ENCODE results near the gene MAP3K7.

Gene MAP3K7

DNA sequence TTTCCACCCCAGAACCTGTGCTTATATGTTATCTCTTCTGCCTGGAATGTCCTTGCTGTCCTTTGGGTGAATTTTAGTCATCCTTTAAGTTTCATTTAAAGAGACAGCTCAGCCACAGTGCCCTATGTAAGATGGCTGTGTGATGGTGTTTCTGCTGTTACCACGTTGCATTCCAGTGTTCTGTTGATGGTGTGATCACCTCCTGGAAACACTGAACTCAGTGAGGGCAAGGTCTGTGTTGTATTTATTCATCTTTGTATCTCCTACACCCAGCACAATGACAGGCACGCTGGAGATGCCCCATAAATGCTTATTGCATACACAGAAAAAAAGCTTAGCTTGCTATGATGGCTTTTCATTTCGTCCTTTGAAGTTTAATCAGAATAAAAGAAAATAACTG, 102.5 kb downstream of the MAP3K7 start:
- DNase-seq (ENCODE audit: low read depth in 2 of 2), result no peak

DNA sequence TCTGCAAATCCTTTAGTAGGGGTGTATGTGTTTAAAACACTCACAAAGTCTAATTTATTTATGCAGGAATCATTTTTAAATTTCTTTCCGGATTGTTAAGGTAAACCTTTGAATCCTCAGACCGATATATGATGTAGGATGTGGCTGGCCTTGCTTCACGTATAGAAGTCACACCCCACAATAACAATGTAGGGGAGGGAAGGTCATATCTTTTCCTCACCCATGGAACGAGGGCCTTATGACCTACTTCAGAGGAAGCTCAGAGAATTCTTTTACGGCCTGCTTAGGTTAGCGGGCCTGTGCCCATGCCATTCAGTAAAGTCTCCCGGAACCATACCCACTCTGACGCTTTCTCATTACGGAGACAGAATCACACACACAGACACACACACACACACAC, 102.9 kb downstream of the MAP3K7 start:
- no peak for DNase-seq (ENCODE audit: low read depth in 2 of 2)

DNA sequence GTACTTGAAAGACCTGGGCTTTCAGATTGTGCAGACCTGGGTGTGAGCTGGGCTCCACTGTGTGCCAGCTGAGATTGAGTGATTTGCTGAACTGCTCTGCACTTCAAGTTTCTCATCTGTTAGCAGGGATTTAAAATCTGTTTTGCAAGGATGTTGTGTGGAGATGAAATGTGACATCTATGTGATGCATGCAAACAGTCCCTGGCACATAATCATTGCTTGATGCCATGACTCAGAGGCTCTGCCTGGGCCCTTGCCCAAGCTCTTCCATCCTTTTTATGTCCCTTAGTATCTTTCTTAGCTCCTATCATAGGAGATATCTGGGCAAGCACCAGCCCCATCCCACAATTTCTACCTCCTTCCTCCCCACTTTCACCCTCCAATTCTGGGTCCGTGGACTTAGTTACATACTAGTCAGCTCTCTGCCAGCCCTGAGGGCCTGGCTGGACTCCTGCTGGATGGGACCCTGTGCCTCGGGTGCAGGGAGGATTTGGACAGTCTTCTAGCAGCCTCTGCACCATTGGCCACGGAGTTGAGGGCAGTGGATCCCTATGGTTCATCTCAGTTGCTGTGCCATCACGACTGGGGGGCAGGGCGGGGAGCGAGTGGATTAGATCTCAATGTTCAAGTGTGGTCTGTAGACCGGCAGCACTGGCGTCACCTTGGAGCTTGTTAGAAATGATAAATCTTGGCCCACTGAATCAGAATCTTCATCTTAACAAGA, 103.6 kb downstream of the MAP3K7 start:
- DNase-seq (ENCODE audit: low read depth in 2 of 2), result no peak

DNA sequence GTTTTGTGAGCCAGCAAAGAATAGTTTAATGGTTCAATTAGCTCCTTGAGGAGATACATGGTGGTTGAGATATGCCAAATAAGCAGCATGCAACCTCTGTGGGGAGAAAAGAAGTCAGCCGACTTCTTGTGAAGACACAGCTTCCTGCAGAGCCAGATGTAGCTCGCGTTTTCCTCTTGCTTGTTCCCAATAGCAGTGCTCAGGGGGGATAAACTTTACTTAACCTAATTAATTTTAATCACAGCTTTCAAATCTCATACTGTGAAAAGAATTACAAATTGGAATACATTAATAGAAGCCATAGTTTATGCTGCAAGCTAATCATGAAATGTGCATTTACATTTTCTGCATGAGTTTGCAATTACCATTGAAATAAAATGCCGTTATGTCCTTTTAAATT, 106.2 kb downstream of the MAP3K7 start:
- no peak for DNase-seq (ENCODE audit: low read depth in 2 of 2)

DNA sequence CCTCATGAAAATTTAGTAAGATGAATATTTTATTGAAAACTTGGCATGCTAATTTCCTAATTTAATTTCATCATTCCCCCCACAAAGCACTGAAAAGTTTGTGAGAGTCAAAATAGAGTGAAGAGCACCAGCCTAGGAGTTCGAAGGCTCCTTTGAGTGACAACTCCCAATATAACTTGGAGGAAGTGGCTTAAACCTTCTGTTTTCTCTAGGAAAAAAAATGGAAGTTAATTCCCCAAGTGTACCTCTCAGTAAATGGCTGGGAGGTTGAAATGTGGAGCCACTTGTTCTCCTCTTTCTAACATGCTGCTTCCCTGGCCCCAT, 107.3 kb downstream of the MAP3K7 start:
- no peak for DNase-seq (ENCODE audit: low read depth in 2 of 2)

DNA sequence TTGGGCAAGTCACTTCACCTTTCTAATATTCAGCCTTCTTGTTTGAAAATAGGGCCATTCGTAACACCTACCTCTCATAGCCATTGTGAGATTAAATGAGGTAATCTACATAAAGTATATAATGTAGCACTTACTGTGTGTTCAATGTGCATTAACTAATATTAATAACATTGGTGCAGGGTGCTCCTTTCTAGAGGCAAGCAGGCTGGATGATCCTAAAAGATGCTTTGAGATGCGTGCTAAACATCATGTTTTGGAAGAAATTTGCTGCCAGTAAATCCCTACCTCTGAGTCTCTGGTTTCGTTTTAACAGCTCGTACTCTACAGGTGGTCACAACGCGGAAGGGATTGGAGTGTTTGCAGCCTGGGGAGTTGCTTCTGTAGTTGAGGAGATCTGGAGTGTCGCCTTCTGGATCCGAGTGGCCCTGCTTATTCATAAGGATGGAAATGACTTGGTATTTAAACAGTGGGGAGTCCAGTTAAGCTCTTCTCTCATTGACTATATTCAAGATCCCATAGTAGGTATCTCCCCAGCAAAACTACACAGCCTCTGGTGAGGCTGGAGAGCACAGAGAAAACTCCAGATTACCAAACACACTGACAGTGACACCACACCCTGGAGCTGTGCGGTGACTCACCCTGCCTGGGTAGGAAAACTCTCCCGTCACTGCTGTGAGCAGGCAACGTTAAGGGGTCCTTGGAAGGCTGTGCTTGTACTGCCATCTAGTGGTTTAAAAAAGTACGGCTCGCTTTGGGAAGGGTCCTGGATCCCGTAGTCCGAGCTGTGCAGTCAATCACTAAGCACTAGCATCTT, 107.9 kb downstream of the MAP3K7 start:
- DNase-seq (ENCODE audit: low read depth in 2 of 2), result peak; percentile 63 to 85

DNA sequence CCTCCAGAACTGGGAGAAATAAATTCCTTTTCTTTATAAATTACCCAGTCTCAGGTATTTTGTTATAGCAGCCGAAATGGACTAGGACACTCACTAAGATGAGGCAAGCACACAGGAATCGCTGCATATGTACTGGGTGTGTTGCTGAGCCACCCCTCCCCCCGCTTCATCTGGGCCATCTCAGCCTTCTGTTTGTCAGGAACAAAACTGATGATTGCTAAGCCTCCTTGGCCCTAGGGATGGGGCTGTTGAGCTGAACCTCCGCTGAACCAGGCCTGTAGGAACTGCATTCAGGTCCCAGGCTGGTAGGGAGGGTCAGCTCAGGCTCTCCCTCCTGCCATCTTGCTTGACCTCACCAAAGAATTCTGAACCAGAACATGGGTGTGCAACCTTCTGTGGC, 108.6 kb downstream of the MAP3K7 start:
- DNase-seq (ENCODE audit: low read depth in 2 of 2), result no peak

DNA sequence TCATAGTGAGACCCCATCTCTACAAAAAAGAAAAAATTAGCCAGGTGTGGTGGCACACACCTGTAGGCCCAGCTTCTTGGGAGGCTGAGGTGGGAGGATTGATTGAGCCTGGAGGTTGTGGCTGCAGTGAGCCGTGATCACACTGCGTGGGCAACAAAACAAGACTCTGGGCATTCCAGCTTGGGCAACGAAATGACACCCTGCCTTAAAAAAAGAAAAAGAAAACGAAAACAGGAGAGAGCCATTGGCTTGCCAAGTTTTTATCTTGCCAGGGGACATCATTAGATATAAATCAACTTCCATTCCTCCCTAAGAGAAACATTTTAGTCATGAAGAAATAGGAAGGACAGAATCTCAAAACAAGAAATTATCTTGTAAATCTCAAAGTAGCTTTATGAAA, 109.5 kb downstream of the MAP3K7 start:
- no peak for DNase-seq (ENCODE audit: low read depth in 2 of 2)

DNA sequence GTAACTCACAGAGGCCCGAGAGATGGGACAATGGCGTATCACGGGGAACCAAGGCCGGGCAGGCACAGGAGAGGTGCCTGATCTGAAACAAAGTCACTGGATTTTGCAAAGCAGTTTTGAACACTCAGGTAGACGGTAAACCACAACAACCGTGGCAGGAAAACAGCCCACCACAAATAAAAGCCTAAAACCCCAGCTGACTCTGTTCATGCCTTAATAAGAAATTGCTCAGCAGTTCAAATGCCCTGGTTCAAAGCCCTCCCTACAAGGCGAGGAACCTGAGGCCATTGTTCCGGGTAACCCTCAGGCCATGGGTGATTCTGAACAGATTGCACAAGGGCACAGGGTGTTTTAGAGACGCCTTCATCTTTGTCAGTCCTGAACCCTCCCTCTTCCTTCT, 114.2 kb downstream of the MAP3K7 start:
- no peak for DNase-seq (ENCODE audit: low read depth in 2 of 2)

DNA sequence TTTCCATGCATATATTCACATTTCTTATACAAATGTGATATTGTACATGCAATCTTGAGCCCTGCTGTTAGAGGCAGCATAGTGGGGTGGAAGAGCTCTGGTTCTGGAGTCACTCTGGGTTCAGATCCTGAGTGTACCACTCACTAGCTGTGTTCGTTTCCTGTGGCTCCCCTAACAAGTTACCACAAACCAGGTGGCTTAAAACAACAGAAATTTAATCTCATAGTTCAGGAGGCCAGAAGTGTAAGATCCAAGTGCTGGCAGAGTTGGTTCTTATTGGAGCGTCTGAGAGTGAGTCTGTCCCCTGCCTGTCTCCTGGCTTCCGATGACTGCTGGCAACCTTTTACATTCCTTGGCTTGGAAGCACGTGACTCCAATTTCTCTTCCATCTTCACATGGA, 115.6 kb downstream of the MAP3K7 start:
- no peak for DNase-seq (ENCODE audit: low read depth in 2 of 2)

DNA sequence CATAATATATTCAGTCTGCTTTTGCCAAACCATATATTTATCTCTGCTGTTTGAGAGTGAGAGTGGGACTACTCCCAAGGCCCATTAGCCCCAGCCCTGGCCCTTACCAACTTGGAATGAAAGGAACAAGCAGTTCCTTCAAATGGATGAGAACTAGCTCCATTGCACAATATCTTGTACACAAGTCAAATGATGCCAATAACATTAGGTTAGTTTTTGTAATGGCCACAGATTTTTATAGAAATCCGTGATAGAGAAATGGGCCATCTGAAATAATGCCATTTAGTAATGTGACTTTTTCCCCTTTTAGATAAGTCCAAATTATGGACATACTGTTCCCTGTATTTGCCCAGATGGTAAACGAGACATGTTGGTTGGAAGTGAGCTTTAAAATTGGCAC, 117.0 kb downstream of the MAP3K7 start:
- no peak for DNase-seq (ENCODE audit: low read depth in 2 of 2)

DNA sequence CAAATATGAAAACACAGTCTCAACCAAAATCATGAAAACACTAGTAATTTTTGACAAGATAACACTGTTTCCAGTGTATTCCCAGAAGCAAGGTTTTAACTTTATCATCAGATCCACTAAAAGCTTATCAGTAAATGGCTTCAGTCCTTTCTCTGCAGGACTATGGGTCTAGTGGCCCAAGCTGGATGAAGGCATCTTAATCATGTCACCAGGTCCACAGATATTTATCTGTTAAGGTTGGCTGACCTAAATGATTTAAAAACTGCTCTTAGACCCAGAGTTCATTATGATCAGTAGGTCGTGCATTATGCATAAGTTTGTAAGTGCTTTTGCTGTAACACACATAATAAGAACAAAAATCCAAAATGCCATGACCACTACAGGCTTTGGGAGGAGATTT, 118.0 kb downstream of the MAP3K7 start:
- no peak for DNase-seq (ENCODE audit: low read depth in 2 of 2)

DNA sequence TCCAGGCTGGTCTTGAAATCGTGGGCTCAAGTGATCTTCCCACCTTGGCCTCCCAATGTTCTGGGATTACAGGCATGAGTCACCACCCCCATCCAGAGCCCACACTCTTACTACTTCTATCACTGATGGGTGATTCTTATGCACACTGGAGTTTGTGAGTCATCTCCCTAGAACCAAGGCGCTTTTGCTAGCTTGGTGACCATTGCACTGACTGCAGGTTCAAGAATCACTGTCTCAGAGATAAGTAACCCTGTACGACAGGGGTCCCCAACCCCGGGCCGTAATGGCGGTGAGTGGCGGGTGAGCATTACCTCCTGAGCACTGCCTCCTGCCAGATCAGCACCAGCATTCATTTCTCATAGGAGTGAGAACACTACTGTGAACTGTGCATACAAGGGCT, 118.8 kb downstream of the MAP3K7 start:
- DNase-seq (ENCODE audit: low read depth in 2 of 2), result no peak

DNA sequence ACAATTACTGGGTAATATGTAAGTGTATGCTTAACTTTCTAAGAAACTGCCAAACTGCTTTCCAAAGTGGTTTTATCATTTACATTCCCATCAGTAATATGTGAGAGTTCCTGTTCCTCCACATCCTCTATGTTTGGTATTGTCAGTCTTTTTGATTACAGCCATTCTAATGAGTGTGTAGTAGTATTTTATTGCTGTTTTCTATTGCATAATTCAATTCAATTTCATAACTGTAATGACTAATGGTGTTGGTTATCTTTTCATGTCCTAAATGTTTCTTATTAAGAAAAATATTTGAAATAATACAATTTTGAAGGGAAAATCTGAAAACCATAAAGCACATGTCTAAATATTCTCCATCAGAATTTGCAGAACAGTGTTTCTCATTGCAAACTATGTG, 119.3 kb downstream of the MAP3K7 start:
- no peak for DNase-seq (ENCODE audit: low read depth in 2 of 2)

DNA sequence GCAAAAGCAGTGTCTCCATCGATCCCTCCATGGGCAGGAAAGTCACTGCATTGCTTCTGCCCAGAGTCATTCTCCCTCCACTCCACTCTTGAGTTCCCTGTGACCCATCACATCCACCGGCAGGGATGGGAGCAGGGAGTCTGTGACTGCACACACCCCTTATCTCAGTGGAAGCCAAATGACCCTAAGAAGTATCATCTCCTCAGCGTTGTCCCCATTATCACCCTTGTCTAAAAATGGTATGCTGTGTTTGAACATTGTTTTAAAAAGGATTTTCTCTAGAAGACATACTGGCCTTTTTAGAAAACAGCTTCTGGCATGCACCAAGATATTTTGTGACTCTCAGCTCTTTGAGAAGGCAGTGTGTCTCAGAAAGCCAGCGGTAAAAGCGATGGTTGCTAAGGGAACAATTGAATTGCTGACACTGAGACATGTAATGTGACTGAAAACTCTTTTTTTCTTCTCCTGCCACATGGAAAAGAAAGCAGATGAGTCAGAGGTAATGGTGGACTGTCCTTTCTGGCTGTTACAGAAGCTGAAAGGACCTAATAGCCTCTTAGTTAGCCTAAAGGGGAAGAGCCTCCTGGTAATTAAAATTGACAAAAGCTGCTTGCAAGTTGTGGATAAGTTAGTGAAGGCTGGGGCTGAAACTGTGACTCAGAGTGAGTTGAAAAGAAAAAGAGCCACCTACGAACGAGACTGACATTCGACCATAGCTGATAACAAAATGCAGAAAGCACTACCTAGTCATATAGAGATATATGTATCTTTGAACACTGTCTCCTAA, 120.5 kb downstream of the MAP3K7 start:
- DNase-seq (ENCODE audit: low read depth in 2 of 2), result no peak

DNA sequence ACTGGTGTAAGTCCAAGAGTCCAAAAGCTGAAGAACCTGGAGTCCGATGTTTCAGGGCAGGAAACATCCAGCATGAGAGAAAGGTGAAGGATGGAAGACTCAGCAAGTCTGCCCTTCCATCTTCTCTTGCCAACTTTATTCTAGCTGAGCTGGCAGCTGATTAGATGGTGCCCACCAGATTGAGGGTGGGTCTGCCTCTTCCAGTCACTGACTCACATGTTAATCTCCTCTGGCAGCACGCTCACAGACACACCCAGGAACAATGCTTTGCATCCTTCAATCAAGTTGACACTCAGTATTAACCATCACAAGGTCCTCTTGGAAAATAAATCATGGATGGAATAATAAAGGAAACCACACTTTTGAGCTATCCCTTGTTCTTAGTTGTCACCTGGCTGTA, 121.2 kb downstream of the MAP3K7 start:
- no peak for DNase-seq (ENCODE audit: low read depth in 2 of 2)

DNA sequence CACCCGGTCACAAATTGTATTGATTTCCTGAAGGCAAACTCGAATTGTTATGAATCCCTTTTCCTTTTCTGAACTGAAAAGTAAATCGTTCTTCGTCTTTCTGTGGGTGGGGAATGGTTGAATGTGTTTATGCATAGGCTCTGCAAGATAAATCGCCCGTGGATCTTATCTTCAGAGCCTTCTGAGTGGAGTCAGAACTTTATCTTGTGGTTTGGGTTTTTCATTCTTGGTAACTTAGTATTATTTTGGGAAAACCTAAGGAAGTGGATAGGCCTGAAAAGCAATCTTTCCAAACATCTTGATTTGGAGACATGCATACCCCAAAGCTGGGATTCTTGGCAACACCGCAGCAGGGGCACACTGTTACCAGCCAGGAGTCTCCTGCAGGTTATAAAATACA, 122.4 kb downstream of the MAP3K7 start:
- no peak for DNase-seq (ENCODE audit: low read depth in 2 of 2)

DNA sequence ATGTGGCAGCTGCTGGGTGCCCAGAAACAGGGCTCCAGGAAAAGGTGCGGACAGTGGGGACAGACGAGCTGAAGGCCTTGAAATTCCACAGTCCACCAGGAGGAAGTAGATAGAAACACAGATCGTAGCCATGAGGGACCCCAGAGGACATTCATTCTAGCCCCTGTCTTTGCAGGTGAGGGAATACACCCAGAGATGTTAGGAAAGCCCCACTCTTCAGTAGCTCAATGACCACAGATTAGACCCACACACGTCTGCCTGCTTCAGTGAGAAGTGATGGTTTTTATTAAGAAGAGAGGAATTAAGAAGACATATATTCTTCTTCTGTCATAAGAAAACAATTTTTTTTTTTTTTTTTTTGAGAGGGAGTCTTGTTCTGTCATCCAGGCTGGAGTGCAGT, 123.0 kb downstream of the MAP3K7 start:
- DNase-seq (ENCODE audit: low read depth in 2 of 2), result no peak
